ENCODE results near the gene CYTH2.

GRCh38 chr19:48492925-48493717 lies 24.0 kb downstream of the CYTH2 start:
- TF ChIP-seq POLR2AphosphoS5 (IDR thresholded peaks at IDR 0.05; ENCODE audit: low read depth, low read length) = no peak
- TF ChIP-seq POLR2A (IDR thresholded peaks at IDR 0.05; ENCODE audit: low read depth, low read length) = no peak
